ENCODE results near the gene DONSON.

DNA sequence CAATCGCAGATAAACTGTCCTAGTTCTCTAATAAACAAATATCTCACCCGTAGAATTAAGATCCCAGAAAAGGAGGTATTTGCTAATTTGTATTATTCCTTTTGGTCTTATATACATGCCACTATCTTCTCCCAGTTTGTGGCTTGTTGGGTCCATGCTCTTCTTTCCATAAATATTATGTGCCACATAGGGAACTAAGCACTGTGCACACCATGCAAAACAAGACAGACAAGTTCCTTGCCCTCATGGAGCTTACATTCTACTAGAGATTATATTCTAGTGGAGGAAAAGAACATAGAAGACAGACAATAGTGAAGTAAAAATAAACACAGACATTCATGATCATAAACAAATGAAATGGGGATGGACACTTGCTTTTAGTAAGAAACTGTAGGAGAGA lies 51.3 kb downstream of the DONSON start:
- TF ChIP-seq SNAPC4 (CRISPR knock-in tag; IDR thresholded peaks at IDR 0.05) = no peak
- no peak for TF ChIP-seq IRF9 (CRISPR knock-in tag; IDR thresholded peaks at IDR 0.05; ENCODE audit: borderline replicate concordance)
